ENCODE results near the gene CFDP1.

Gene CFDP1

DNA sequence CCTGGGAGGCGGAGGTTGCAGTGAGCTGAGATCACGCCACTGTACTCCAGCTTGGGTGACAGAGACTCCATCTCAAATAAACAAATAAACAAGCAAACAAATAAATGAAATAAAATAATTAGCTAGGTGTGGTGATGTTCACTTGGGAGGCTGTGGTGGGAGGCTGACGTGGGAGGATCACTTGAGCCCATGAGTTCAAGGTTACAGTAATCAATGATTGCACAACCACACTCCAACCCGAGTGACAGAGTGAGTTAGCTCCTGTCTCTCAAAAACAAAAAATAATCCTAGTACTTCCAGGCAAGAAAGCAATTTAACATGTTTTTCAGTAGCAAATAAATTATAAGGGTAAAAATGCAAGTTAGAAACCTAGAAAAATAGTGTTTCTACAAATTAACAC is 26.4 kb downstream of the CFDP1 start:
- no peak for DNase-seq (ENCODE audit: low read depth)

DNA sequence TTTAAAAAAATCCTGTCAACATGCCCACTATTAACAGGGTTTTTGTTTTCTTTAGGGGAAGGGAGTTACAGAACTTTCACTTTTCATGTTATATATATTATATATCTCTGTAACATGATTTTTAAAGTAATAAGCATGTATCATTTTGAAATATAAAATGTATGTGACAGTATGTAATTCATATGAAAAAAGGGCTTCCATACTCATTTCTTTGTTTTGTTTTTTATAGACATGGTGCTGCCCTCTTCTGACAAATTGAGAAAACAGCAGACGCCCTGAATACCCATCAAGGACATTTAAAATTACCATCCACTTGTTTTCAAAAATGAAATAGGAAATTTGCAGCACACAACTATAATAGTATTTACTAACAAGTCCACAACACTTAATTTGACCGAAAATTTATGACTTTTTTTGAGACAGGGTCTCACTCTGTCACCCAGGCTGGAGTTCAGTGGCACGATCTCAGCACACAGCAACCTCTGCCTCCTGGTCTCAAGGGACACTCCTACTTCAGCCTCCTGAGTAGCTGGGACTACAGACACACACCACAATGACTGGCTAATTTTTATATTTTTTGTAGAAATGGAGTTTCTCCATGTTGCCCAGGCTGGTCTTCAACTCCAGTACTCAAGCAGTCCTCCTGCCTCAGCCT is 30.4 kb downstream of the CFDP1 start:
- no peak for DNase-seq (ENCODE audit: low read depth)

DNA sequence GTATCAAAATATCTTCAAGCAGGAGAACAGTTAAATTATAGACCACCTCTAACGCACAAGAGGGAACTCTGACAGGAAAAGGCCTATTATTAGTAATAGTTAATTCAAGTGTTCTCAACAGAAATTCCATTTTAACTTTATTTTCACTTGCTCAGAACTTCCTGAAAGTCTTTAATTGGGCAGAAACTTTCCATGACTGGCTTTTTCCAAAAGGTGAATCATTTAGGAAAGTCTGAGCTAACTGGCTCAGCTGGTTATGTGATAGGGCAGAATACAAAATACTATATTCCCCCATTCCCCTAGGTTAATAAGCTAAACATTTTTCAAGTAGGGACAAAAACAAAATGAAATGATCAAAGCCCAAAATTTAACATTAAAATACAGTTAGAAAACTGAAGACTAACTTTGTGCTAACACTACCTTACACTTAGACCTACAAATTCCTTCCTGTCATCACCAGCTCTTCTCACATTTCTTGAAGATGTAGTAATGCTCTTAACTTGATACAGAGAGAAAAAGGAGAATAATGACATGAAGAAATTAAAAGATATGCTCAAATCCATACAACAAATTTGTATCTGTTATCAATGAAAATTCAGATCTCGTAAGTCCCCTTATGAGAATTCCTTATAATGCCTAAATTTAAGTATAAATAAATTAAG is 31.0 kb downstream of the CFDP1 start:
- DNase-seq (ENCODE audit: low read depth) = no peak

DNA sequence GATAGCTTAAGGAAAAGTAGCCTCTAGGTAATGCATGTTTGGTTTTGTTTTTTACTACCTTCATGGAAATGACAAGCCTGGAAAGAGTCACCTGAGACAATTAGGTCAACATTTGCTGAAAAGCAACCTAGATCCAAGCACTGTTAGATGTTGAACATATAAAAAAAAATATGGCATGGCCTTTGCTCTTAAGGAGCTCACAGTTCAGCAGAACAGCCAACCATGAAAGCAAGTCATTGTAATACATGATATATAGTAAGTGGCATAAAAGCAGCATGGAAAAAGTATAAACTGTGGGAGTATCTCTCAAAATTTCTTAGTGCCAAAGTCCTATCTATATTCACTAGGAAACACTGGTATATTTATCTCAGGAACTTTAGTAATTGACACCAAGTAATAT is 31.6 kb downstream of the CFDP1 start:
- DNase-seq (ENCODE audit: low read depth) = no peak

DNA sequence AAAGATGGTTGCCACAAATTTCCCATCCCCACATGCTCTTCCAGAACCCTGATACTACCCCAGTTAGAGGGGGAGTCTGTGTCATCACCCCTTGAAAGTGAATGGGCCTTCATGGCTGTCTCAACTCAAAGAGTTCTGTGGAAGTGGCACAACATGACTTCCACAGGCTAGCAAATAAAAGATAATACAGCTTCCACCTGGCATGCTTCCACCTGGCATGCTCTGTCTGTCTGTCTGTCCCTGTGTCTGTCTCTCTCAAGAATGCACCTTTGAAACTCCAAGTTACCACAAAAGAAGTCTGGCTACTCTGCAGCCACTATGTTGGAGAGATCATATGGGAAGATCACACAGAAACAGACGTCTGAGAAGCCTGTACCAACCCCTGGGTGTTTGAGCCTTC is 35.0 kb downstream of the CFDP1 start:
- DNase-seq (ENCODE audit: low read depth) = no peak

DNA sequence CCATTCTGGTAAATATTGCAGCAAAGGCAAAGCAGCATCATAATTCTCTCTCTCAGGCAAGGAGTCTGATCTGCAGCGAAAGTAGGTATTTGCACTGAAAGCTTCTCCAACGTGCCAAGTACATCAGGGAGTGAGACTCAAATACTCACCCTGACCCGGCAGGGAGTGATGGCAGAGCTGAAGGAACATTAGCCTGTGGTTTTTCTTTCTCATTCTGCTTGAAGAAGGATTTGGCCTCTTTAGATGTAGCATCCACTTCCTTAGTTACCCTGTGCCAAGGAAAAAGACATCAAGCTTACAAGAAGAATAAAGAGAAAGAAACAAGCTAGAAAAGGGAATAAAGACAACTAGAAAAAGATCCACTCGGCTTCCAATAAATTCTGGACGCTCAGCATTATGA is 38.4 kb downstream of the CFDP1 start:
- no peak for DNase-seq (ENCODE audit: low read depth)

DNA sequence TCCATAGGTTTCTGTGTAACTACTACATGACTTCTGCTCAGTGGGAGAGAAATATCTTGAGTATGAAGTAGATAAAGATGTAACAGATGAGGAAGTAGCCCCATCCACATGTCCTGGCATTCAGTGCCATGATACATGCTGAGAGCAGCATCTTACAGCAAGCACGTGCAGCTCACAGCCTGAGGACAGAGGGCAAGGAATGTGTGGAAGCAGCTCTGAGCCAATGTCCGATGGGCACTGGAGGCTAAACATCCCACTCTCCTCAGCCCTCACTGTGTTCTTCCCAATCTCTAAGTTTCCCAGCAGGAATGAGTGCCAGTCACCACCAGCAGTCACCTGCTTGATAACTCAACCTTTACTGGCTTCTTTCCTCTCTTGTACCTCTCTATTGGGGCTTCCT is 40.4 kb downstream of the CFDP1 start:
- no peak for DNase-seq (ENCODE audit: low read depth)

DNA sequence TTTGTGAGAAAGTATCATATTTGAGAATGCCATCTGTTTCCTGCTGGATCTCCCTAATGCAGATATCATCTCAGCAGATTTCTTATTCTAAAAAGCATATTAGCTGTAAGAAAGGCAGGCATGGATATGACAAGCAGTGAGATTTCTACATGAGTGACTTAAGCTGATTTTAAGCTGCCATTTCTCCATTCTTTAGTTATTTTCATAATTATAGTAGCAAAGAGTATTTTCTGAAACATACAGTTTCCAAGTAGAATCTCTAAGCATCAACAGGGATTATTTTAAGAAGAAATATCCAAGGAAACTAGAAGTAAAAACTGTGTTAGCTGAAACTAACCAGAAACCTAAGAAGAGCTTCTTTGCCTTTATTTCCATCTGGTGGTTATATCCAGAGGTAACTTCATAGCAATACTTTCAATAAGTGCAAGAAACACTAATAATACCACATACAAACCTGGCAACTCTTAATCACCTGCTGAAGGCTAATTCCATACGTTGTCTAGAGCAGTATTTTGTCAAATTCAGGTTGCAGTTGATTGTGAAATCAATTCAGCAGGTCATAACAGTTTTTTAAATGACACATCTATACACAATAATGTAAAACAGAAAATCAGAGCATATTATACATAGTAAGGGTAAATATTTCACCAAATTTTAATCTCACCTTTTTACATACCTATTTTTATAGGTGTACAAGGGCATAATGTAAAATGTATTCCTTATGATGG is 42.2 kb downstream of the CFDP1 start:
- no peak for DNase-seq (ENCODE audit: low read depth)

DNA sequence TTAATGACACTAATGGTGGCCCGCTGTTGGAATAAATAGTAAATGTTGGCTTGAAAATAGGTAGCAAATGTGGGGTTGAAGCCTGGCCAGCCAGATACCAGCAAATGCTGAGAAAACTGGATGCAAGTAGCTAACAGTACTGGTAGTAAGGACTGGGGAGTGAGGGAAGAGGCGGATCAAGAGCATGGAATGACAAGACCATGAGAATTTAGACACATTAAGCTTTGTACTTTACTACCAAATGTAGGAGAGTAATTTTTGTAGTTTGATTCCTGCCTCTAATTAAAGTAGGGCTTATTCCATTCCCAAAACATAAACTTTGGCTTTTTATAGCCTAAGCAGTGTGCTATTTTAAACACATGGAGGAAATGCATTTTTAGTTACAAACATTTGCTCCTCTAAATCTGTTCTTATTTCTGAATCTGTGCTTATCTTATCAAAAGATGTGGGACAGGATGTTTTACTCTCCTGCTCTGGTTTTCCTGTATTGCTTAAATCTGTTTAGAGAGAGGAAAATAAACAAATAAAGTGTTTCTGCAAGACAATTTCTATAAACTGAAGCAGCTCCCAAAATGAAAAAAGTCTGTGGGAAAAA is 44.1 kb downstream of the CFDP1 start:
- no peak for DNase-seq (ENCODE audit: low read depth)

DNA sequence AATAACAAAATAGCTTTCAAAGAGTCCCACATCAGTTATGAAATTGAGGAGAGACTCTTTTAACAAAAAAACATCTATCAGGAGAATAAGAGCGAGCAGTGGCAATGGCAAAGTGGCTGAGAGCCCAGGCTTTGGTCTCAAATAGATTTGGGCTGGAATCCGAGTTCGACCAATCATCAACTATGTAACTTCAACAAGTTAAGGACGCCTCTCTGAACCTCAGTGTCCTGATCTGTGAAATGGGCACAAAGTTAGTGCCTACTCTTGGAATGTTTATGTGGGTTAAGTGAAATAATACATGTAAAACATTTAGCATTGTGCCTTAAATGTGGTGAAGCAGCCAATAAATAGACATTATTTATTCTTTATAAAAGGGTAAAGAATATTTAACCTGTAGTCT is 45.4 kb downstream of the CFDP1 start:
- DNase-seq (ENCODE audit: low read depth) = no peak

DNA sequence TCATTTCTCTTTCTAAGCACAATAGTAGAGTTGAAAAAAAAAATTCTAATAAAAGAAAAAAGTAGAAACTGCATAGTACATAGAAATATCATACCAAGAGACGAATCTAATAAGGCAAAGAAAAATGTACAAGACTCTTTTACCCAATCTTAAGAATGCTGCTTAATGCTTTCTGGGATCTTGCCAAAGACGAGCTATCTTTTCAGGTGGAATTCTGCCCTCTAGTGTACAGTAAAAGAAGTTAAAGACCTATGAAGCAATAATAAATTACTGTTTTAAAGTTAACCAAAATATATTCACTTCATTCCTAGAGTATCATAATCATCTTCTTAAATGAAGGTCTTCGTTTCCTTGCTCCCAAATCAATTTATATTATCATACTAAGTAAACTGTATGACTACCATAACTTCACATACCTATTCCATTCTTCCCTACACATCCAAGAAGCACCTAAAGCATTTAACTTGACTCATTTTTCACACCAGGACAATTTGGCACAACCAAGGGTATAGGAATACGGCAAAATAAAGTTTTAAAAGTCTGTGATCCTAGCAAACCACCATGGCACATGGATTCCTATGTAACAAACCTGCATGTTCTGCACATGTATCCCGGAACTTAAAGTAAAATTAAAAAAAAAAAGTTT is 47.7 kb downstream of the CFDP1 start:
- no peak for DNase-seq (ENCODE audit: low read depth)

DNA sequence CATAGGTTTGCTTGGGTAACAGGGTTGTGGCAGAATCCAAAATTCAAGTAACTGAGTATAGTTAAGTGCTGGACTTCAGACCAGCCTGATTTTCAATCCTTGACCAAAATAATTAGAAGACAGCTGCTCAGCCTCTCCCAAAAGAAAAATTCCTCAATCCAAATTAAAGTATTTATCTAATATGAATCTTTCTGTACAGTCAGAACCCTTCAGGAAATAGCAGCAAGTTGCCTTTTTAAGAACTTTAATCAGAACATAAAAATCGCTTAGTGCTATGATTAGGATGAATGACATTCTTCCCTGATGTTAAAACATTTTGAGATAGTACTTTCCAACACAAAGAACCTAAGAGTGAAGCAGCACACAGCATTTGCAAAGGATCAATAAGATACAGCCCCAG is 50.2 kb downstream of the CFDP1 start:
- no peak for DNase-seq (ENCODE audit: low read depth)

DNA sequence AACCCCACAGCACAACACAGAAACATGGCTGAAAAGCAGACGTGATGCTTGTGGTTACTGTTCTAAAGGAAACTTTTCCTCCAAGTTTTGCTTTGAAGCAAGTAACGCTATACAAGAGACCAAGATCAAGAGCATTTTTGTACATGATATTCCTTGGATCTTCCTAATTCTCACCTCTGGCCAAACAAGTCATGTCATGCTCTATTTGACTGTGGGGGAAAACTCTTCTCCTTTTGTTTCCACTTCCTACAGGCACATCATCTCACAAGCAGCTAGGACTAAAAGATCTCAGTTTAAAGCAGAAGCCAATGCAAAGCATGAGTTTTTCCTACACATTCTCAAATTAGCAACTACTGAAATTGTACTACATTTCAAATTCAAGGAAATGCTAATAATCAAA is 50.7 kb downstream of the CFDP1 start:
- no peak for DNase-seq (ENCODE audit: low read depth)

DNA sequence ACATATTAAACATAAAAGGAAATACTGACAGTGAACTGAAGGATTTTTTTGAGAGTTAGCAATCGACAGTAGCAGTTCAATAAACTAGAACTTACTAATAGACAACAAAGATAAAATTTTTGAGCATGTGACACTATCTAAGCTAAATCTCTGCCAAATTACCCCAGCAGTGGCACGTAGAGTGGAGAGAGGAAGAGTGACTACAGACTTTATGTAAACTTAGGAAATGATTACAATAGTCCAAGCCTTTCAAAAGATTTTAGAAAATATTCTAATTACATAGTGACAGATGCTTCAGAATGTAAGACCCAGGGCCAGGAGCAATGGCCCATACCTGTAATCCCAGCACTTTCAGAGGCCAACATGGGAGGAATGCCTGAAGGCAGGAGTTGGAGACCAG is 52.4 kb downstream of the CFDP1 start:
- no peak for DNase-seq (ENCODE audit: low read depth)

DNA sequence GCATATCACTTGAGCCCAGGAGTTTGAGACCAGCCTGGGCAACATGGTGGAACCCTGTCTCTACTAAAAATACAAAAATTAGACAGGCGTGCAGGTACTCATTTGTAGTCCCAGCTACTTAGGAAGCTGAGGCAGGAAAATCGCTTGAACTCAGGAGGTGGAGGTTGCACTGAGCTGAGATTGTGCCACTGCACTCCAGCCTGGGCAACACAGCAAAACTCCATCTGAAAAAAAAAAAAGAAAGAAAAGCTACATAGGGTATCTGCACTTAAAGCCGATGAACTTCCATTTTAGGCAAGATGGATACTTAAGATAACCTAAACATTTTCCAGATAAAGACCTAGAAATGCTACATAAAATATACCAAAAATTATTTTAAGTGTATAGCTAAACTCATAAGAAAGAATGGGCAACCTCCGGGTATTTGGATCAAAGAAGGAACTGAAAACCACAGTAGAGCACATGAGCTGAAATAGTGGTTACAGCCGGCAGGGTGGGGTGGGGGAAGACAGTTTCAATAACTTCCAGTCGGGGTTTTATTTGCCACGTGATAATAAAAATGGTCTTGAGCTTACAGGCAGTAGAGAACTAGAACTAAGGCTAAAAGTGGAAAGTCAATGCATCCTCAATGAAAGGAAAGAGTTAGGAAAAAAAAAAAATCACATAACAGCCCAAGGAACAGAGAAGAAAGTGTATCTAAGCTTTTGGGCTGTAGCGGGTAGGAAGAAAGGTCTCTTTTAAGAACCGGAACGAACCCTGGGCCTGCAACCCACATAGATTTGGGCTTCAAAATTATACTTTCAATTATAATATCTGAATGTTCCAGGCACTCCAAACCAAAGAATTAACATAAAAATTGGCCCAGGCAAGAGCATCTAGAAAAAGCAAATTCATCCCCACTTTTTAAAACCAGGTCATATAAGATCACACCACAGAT is 53.1 kb downstream of the CFDP1 start:
- DNase-seq (ENCODE audit: low read depth) = peak; percentile 4

DNA sequence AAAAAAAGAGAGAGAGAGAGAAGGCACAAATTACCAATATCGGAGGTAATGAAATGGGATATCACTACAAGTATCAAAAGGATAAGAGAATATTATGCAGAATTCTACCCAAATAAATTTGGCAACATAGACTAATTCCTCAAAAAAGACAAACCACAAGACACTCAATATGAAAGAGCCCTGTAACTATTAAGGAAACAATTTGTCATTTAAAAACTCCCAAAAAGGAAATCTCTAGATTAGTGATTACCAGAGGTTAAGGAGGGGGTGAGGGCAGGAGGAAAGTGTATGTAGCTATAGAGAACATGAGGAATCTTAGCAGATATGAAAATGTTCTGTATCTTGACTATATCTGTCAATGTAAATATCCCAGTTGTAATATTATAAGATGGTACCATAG is 54.0 kb downstream of the CFDP1 start:
- DNase-seq (ENCODE audit: low read depth) = no peak

DNA sequence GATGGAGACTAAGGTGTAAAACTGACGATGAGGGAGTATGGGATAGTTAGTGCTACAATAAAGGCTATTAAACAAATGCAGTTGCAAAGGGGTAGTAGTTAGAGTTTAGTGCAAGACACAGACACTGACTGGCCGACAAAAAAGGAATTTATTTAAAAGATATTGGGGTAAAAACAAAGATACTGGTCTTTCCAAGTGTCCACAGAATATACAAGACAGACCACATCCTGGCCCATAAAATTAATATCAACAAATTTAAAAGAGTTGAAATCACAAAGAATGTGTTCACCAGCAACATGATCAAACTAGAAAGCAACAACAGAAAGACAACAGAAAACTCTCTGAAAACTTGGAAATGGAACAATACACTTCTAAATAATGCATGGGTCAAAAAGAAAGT is 54.7 kb downstream of the CFDP1 start:
- DNase-seq (ENCODE audit: low read depth) = no peak

DNA sequence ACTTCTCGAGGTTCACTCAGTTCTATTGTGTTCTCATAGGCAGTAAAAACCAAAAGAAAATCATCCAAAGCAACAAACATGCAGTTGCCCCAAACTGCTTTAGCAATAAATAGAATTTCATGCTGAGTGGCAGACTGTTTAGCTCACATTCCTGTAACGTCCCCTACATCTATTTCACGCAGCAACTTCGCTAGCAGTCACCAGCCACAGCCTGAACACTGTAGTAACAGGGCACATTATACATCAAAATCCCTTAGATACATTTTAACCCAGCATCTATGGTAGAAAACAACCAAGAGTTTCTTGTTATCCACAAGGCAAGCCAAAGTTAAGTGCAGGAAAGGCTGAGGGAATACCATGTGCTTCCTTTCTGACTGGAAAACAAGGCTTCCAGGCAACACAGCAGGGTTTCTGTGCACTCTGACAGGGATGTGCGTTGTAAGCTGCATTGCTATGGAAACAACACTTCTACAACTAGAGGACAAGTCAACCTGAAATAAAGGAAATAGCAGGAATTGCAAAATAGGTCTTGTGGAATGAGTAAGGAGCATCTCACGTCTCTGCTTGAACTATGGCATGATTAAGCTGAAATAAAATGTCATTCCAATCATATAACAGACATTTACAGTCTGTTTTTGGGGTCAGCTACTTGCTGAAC is 55.4 kb downstream of the CFDP1 start:
- no peak for DNase-seq (ENCODE audit: low read depth)

DNA sequence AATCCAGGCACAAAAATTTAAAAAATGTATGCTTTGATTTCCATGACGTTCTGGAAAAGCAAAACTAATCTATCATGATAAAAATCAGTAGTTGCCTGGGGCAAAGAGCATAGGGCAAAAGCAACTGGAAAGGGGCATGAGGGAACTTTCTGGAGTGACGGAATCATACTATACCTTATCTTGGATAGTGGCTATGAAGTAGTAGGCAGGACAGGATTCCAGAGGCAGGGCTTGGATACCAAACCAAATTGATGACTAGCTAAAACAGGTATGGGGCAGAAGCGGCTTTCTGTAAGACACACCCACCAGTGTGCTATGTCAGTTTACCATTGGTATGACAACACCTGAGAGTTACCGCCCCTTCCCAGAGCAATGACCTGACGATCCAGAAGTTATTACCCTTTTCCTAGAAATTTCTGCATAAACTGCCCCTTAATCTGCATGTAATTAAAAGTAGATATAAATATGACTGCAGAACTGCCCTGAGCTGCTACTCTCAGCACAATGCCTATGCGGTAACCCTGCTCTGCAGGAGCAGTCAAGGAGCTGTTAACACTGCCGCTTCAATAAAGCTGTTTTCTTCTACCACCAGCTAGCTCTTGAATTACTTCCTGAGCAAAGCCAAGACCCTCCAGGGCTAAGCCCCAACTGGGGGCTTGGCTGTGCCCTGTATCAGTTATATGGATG is 56.7 kb downstream of the CFDP1 start:
- DNase-seq (ENCODE audit: low read depth) = no peak

DNA sequence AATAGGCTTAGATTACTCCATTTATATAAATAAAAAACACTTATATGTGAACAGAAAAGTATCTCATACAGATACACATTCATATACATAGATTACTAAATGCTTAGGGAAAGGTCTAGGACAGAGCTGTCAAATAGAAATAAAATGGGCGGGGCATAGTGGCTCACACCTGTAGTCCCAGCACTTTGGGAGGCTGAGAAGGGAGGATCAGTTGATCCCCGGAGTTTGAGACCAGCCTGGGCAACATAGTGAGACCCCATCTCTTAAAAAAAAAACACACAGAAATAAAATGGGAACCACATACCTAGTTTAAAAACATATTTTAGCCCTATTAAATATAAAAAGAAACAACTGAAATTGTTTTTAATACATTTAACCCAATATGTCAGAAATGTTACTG is 58.9 kb downstream of the CFDP1 start:
- DNase-seq (ENCODE audit: low read depth) = no peak
